Panc1 (cell line): ENCODE measurements around the gene ZSCAN22. TPM values are rescaled to one million over a fixed set of nuclear protein-coding genes. Genes with fewer than 3 reads are reported as not detected.
"Not testable (repeated sequence)": the region's sequence is repeated elsewhere in the genome, so short reads cannot be mapped to it uniquely, and the experiment has no call there.

Experiments
- ATAC-seq: fragments of 200-7000 bp; cut with Tn5 transposase; 2 replicates; pipeline ENCODE4 v1.9.1; 2020; ENCODE audit warnings: mild to moderate bottlenecking, moderate library complexity
- BruUV-seq: library from RNA; stranded (reverse); fragments of 400-500 nt; replicated peaks from 2 replicates; lab custom pipeline; 2021; lab: Mats Ljungman, UMichigan
- CTCF ChIA-PET: fragments of 300-600 bp; sonication (Branson Sonifier 250); formaldehyde crosslinking; loops from one replicate; lab custom pipeline; 2022; ENCODE audit warnings: antibody characterized with exemption; lab: Charles Lee
- POLR2A ChIA-PET: fragments of 300-600 bp; sonication (Branson Sonifier 250); formaldehyde crosslinking; loops from one replicate; lab custom pipeline; 2022; ENCODE audit warnings: antibody characterized with exemption; lab: Charles Lee
- DNase-seq: peaks from one replicate; pipeline ENCODE4 v3.0.0-alpha.2; 2010; ENCODE audit warnings: low read depth, low spot score
- H3K27ac ChIP-seq: 2 replicates; pipeline ENCODE4 v1.5.1; 2011; ENCODE audit warnings: mild to moderate bottlenecking, low read length, inconsistent platforms
- H3K27me3 ChIP-seq: fragments of 200-500 bp; sonication (Bioruptor generic); 2 replicates; pipeline ENCODE4 v1.6.0; 2014; ENCODE audit warnings: low read length, inconsistent platforms; ENCODE audit not compliant: control insufficient read depth, insufficient read depth
- H3K36me3 ChIP-seq: fragments of 200-500 bp; sonication (Bioruptor generic); 2 replicates; pipeline ENCODE4 v1.5.1; 2014; ENCODE audit warnings: inconsistent platforms, mild to moderate bottlenecking, low read length, moderate library complexity; ENCODE audit not compliant: control insufficient read depth, insufficient read depth
- H3K4me1 ChIP-seq: 2 replicates; pipeline ENCODE4 v1.5.1; 2011; ENCODE audit warnings: inconsistent platforms, mild to moderate bottlenecking, low read length, moderate library complexity; ENCODE audit not compliant: control insufficient read depth, insufficient read depth
- H3K4me3 ChIP-seq, 2 experiments: 2 replicates each; pipeline ENCODE4 v1.5.1; 2011 to 2012; ENCODE audit warnings: low read depth in 2 of 2, low read length in 2 of 2, mild to moderate bottlenecking in 2 of 2, inconsistent platforms in 1 of 2, moderate library complexity in 1 of 2
- H3K9me3 ChIP-seq: fragments of 200-500 bp; sonication (Bioruptor generic); 2 replicates; pipeline ENCODE4 v1.5.1; 2014; ENCODE audit warnings: low read depth, mild to moderate bottlenecking, inconsistent platforms, low read length, moderate library complexity; ENCODE audit not compliant: control insufficient read depth, insufficient read depth
- CTCF ChIP-seq: fragments of 450-650 bp; IDR thresholded peaks from 2 replicates; pipeline ENCODE4 v1.5.1; 2017; ENCODE audit warnings: mild to moderate bottlenecking
- POLR2AphosphoS5 ChIP-seq: IDR thresholded peaks from 2 replicates; pipeline ENCODE4 v1.6.1; 2012; ENCODE audit warnings: mild to moderate bottlenecking, low read depth, low read length, moderate library complexity
- SIN3A ChIP-seq: IDR thresholded peaks from 2 replicates; pipeline ENCODE4 v1.6.1; 2012; ENCODE audit warnings: low read depth, mild to moderate bottlenecking, low read length, moderate library complexity, borderline replicate concordance; ENCODE audit not compliant: insufficient read depth
- TCF7L2 ChIP-seq: IDR thresholded peaks from 2 replicates; pipeline ENCODE4 v1.6.1; 2011; ENCODE audit warnings: mild to moderate bottlenecking, low read depth, low read length, inconsistent platforms
- in situ Hi-C: cut with HindIII; loops from 2 replicates; pipeline ENCODE4 v1.10.0; 2016; ENCODE audit warnings: low sequenced_read_pairs, low pct_unique_long_range_greater_than_20kb
- intact Hi-C: fragments of 100-400 bp; cut with micrococcal nuclease; formaldehyde crosslinking; loops from one replicate; pipeline ENCODE4 v1.10.0; 2022; ENCODE audit not compliant: unreplicated experiment
- total RNA-seq: library from RNA; stranded (reverse); gene quantifications from one replicate; pipeline ENCODE4 v1.2.1, GENCODE V29; 2021; ENCODE audit not compliant: unreplicated experiment
- TF ChIP-seq, protein P1 (sequence below), 2 experiments: IDR thresholded peaks; 2 replicates each; pipeline ENCODE4 v1.6.1; 2011 to 2012; ENCODE audit warnings: low read depth in 2 of 2, control low read depth in 1 of 2, low read length in 1 of 2, mild to moderate bottlenecking in 1 of 2, moderate library complexity in 1 of 2; ENCODE audit not compliant: insufficient read depth in 1 of 2

Gene ZSCAN22
- total RNA-seq, 1 experiment from 2014 or later, result 6.6 TPM

GRCh38 chr19:58307736-58308135 is 19.1 kb upstream of the ZSCAN22 start:
- ChIA-PET POLR2A (interaction anchor here (0.6 kb wide), 1 partner anchor 20 kb away, joined by 5 read pairs; no protein-coding TSS in a partner anchor), CTCF (no interaction called here)
- Histone ChIP-seq H3K4me3 (no peak overlapping the region), H3K36me3 (peaks cover 48% of the 10 kb centered on the region), H3K27me3 (no peaks in the 10 kb centered on the region), H3K4me1 (peaks cover 14% of the 10 kb centered on the region), H3K27ac (no peak overlapping the region), H3K9me3 (peaks cover 6% of the 10 kb centered on the region; the same call in 1 of the 2 replicates)
- BruUV-seq, result no TSS peak
- no peak for ATAC-seq
- intact Hi-C loops (no loop called here), in situ Hi-C loops (no loop called here)
- no peak for DNase-seq
- no peak for TF ChIP-seq TCF7L2
- no peak for TF ChIP-seq SIN3A
- TF ChIP-seq POLR2AphosphoS5, result no peak
- TF ChIP-seq CTCF, result no peak
- TF ChIP-seq, protein P1, sequence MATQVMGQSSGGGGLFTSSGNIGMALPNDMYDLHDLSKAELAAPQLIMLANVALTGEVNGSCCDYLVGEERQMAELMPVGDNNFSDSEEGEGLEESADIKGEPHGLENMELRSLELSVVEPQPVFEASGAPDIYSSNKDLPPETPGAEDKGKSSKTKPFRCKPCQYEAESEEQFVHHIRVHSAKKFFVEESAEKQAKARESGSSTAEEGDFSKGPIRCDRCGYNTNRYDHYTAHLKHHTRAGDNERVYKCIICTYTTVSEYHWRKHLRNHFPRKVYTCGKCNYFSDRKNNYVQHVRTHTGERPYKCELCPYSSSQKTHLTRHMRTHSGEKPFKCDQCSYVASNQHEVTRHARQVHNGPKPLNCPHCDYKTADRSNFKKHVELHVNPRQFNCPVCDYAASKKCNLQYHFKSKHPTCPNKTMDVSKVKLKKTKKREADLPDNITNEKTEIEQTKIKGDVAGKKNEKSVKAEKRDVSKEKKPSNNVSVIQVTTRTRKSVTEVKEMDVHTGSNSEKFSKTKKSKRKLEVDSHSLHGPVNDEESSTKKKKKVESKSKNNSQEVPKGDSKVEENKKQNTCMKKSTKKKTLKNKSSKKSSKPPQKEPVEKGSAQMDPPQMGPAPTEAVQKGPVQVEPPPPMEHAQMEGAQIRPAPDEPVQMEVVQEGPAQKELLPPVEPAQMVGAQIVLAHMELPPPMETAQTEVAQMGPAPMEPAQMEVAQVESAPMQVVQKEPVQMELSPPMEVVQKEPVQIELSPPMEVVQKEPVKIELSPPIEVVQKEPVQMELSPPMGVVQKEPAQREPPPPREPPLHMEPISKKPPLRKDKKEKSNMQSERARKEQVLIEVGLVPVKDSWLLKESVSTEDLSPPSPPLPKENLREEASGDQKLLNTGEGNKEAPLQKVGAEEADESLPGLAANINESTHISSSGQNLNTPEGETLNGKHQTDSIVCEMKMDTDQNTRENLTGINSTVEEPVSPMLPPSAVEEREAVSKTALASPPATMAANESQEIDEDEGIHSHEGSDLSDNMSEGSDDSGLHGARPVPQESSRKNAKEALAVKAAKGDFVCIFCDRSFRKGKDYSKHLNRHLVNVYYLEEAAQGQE (IDR thresholded peaks at IDR 0.05; ENCODE audit: insufficient read depth in 1 of 2, low read depth in 2 of 2, low read length in 1 of 2), result no peak

DNA sequence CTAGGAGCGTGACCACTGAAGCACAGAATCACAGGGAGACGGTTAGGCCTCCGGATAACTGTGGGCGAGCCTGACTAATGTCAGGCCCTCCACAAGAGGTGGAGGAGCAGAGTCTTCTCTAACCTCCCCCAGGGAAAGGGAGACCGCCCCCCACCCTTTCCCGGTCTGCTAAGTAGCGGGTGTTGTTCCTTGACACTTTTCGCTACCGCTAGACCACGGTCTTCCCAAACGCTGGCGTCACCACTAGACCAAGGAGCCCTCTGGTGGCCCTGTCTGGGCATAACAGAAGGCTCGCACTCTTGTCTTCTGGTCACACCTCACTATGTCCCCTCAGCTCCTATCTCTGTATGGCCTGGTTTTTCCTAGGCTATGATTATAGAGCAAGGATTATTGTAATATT is 16.1 kb upstream of the ZSCAN22 start:
- intact Hi-C loops, H3K27me3 ChIP-seq, H3K4me3 ChIP-seq, H3K27ac ChIP-seq, H3K9me3 ChIP-seq, CTCF ChIA-PET, H3K4me1 ChIP-seq, in situ Hi-C loops, DNase-seq, BruUV-seq, POLR2A ChIA-PET, ATAC-seq: not testable (repeated sequence)
- TF ChIP-seq CTCF, result peak; percentile 79; the same call in 1 of the 2 replicates
- H3K36me3 ChIP-seq, result peaks cover 54% of the 10 kb centered on the region
